ENCODE results near the gene THNSL1. TPM values are rescaled to one million over a fixed set of nuclear protein-coding genes. Genes with fewer than 3 reads are reported as not detected.

Gene THNSL1
- total and polyA plus RNA-seq, 4 donors, result 2.0 to 8.6 (median 2.9) TPM

- ATAC-seq (ENCODE audit: insufficient read depth, low FRiP score), result no peak
- no peak for DNase-seq
- Histone ChIP-seq H3K36me3 (ENCODE audit: control insufficient read depth in 4 of 4, insufficient read depth in 4 of 4, low read length in 4 of 4) (no peaks in the 10 kb centered on the region), H3K9ac (ENCODE audit: insufficient read depth in 1 of 2, low read length in 2 of 2) (no peak overlapping the region), H3K9me3 (ENCODE audit: control insufficient read depth in 4 of 4, insufficient read depth in 3 of 4, low read length in 3 of 4) (no peaks in the 10 kb centered on the region), H3K27me3 (ENCODE audit: control insufficient read depth in 3 of 3, insufficient read depth in 3 of 3, low read length in 2 of 3) (no peaks in the 10 kb centered on the region), H3K4me3 (no peak overlapping the region), H3K4me1 (ENCODE audit: control insufficient read depth in 5 of 5, insufficient read depth in 5 of 5, low read length in 5 of 5) (peaks cover 0 to 9% (median 0%) of the 10 kb centered on the region in 5 donors), H3K27ac (ENCODE audit: low read depth in 1 of 2, low read length in 1 of 2) (no peak overlapping the region)
- 61 to 67% methylated on average over 4 of the region's 4 CpGs for WGBS, 2 donors
- TF ChIP-seq CTCF (IDR thresholded peaks at IDR 0.05; ENCODE audit: control extremely low read depth, extremely low read depth), result no peak
These were observed 41.5 kb downstream of the THNSL1 start for GRCh38 chr10:25057886-25058285.

GRCh38 chr10:25059990-25060389 lies 43.6 kb downstream of the THNSL1 start:
- Histone ChIP-seq H3K36me3 (ENCODE audit: control insufficient read depth in 4 of 4, insufficient read depth in 4 of 4, low read length in 4 of 4) (no peaks in the 10 kb centered on the region), H3K9me3 (ENCODE audit: control insufficient read depth in 4 of 4, insufficient read depth in 3 of 4, low read length in 3 of 4) (no peaks in the 10 kb centered on the region), H3K27me3 (ENCODE audit: control insufficient read depth in 3 of 3, insufficient read depth in 3 of 3, low read length in 2 of 3) (no peaks in the 10 kb centered on the region), H3K4me3 (no peak overlapping the region), H3K4me1 (ENCODE audit: control insufficient read depth in 5 of 5, insufficient read depth in 5 of 5, low read length in 5 of 5) (peaks cover 0 to 9% (median 0%) of the 10 kb centered on the region in 5 donors), H3K27ac (ENCODE audit: low read depth in 1 of 2, low read length in 1 of 2) (no peak overlapping the region), H3K9ac (ENCODE audit: insufficient read depth in 1 of 2, low read length in 2 of 2) (no peak overlapping the region)
- WGBS, 2 donors, result 56 to 73% methylated on average over 7 of the region's 7 CpGs
- DNase-seq (peak; percentile 21 to 51 (median 39)), ATAC-seq (ENCODE audit: insufficient read depth, low FRiP score) (peak; percentile 39)
- TF ChIP-seq CTCF (IDR thresholded peaks at IDR 0.05; ENCODE audit: control extremely low read depth, extremely low read depth), result no peak

GRCh38 chr10:25061125-25061524 lies 44.7 kb downstream of the THNSL1 start:
- no peak overlapping the region for H3K9ac ChIP-seq (ENCODE audit: insufficient read depth in 1 of 2, low read length in 2 of 2)
- H3K27ac ChIP-seq (ENCODE audit: low read depth in 1 of 2, low read length in 1 of 2), result no peak overlapping the region
- H3K9me3 ChIP-seq (ENCODE audit: control insufficient read depth in 4 of 4, insufficient read depth in 3 of 4, low read length in 3 of 4), result no peaks in the 10 kb centered on the region
- DNase-seq (no peak), ATAC-seq (ENCODE audit: insufficient read depth, low FRiP score) (no peak)
- H3K27me3 ChIP-seq (ENCODE audit: control insufficient read depth in 3 of 3, insufficient read depth in 3 of 3, low read length in 2 of 3), result no peaks in the 10 kb centered on the region
- no peaks in the 10 kb centered on the region for H3K36me3 ChIP-seq (ENCODE audit: control insufficient read depth in 4 of 4, insufficient read depth in 4 of 4, low read length in 4 of 4)
- 95% methylated on average over 7 of the region's 7 CpGs for WGBS, 2 donors
- no peak overlapping the region for H3K4me3 ChIP-seq
- TF ChIP-seq CTCF (IDR thresholded peaks at IDR 0.05; ENCODE audit: control extremely low read depth, extremely low read depth), result no peak
- peaks cover 0 to 9% (median 0%) of the 10 kb centered on the region in 5 donors for H3K4me1 ChIP-seq (ENCODE audit: control insufficient read depth in 5 of 5, insufficient read depth in 5 of 5, low read length in 5 of 5)

All from lung (tissue), 12 donors.